ENCODE data around the gene COPS7A.

- no peak for TF ChIP-seq EZH2 (IDR thresholded peaks at IDR 0.05; ENCODE audit: insufficient read depth, poor library complexity, severe bottlenecking)
- TF ChIP-seq EZH2phosphoT487 (IDR thresholded peaks at IDR 0.05; ENCODE audit: insufficient read depth, low read depth): no peak
These were observed 46.2 kb downstream of the COPS7A start for GRCh38 chr12:6770094-6770493.
